CD4-positive, alpha-beta T cell treated with Interferon alpha-2 for 1 hour (primary cell): ENCODE measurements around the gene CD83.
"Not testable (repeated sequence)": the region's sequence is repeated elsewhere in the genome, so short reads cannot be mapped to it uniquely, and the experiment has no call there.

ENCODE experiments used
- DNase-seq, 2 donors: peaks; one replicate each; pipeline ENCODE4 v3.0.0-alpha.2; 2020 to 2022

CD83 gene

GRCh38 chr6:14151300-14151699, 33.7 kb downstream of the CD83 start:
- DNase-seq, result not testable (repeated sequence)

GRCh38 chr6:14151773-14152172, 34.2 kb downstream of the CD83 start:
- no peak for DNase-seq

DNA sequence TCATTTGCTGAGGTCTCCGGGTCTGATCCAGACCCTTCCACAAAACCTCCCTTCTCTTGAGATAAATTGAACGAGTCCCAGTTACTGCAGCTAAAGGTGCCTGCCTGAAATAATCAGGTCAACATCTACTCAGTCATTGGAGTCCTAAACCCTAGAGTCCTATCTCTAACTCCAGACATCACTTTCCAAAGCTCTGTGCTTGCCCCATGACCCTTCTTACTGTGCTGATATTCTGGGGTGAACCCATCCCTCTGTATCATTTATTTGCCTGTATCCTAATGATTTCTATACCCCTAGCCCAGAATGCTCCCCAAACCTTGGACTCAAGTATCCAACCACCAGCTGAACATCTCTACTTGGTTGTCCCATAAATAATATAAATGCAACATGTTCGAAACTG, 35.7 kb downstream of the CD83 start:
- no peak for DNase-seq

- no peak for DNase-seq
Measured at GRCh38 chr6:14159090-14159489, 41.5 kb downstream of the CD83 start.

DNA sequence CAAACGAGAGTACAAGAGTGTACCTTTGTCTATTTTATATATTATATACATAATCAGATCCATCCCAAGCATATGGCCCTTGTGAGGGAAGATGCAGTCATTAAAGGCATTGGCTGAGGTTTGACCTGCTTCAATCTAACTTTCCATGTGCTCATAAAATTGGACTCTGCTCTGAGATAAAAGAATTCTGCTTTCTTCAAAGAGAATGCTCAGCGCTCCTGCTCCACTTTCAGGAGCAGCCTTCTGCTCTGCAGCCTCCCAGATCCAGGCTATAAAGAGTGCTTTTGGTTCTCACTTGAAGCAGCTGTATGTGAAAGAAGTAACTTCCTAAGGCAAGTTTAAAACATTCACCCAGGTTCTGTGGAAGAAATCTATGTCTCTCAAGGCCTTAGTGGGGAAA, 45.3 kb downstream of the CD83 start:
- no peak for DNase-seq

DNA sequence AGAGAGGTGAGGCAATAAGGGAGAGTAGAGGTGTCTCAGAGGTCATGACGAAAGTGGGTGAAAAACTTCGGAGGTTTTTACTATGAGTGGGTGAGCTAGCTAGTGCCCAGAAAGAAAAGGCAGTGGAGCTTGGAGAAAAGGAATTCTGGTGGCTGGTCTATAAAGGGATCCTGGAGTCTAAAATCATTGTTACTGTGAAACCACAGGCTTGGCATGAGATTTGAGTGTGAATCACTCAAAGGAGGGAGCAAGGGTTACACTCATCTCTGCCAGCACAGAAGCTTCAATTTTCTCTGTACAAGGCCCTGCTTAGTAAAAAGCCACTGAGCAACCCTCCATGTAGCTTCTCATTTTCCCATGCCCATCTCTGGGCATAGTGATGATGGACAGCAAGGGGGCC, 47.5 kb downstream of the CD83 start:
- no peak for DNase-seq

GRCh38 chr6:14166839-14167238, 49.3 kb downstream of the CD83 start:
- DNase-seq, result no peak

- no peak for DNase-seq
Measured at GRCh38 chr6:14170128-14170527, 52.6 kb downstream of the CD83 start.

- DNase-seq, result no peak
Measured at GRCh38 chr6:14172562-14172961, 55.0 kb downstream of the CD83 start.

- DNase-seq, result no peak
Measured at GRCh38 chr6:14174226-14174625, 56.7 kb downstream of the CD83 start.

DNA sequence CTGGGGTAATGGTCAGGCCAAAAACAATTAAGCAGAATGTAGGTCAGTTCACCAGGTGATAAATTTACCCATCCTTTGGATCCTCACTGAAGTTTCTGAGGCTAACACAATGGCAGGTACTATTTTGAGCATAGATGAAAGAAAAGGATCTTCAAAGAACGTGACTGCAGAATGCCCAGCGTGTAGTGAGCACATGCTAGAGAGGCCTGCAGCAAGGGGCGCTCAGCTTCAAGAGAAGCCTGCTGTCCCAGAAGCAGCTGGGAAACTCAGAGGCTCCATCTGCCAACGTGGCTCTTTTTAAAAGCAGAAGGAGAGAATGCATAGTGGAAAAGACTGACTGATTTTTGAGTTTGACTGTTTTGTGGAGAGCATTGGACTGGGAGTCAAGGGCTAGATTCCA, 57.4 kb downstream of the CD83 start:
- no peak for DNase-seq

- DNase-seq, result no peak
Measured at GRCh38 chr6:14176429-14176828, 58.9 kb downstream of the CD83 start.

DNA sequence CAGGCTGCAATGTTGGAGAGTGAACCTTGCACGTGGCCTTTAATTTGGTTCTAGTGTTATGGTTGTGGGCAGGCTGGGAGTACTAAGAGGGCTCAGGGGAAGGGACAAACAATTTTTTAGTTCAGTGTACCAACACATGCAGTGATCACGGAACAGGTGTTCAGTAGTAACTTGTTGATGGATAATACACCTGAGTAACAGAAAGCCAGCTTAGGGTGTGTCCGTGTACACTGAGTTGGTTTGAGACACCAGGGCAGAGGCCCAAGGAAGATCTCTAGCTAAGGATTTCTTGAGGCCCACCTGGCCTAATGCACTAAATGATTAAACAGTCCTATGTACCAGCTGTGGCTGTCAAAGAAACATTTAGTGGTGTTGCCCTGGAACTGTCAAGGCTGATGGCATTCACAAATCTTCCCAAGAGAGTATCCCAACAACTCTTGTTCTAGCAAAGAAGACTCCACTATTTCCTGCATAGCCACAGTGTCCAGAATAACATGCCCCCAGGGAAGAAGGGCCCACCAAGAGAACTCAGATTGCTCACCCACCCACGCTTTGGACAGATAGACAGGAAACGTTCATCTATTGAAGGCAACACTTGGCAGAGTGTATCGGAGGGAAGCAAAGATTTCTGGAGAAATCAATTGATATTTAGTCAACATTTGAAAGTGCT, 60.0 kb downstream of the CD83 start:
- no peak for DNase-seq

- no peak for DNase-seq
Measured at GRCh38 chr6:14178083-14178445, 60.5 kb downstream of the CD83 start.

- DNase-seq, result no peak
Measured at GRCh38 chr6:14180609-14181008, 63.0 kb downstream of the CD83 start.

GRCh38 chr6:14182916-14183315, 65.3 kb downstream of the CD83 start:
- DNase-seq, result no peak
